Measurements from ENCODE around the gene HDAC4.

The HDAC4 gene

GRCh38 chr2:239165206-239165831 is 235.5 kb downstream of the HDAC4 start:
- ChIA-PET POLR2A (no interaction called here), CTCF (no interaction called here)
- Histone ChIP-seq H3K27ac (ENCODE audit: extremely low read depth, low read depth, low read length) (no peak overlapping the region), H3K9me3 (ENCODE audit: control insufficient read depth, insufficient read depth, low read depth, low read length) (no peaks in the 10 kb centered on the region), H3K4me3 (ENCODE audit: low read depth, low read length) (no peak overlapping the region), H3K36me3 (ENCODE audit: control insufficient read depth in 2 of 2, insufficient read depth in 1 of 2, low read length in 2 of 2) (peaks cover 0 to 10% of the 10 kb centered on the region in 2 experiments; a peak in 1 of 3 replicates), H3K4me1 (ENCODE audit: control insufficient read depth, insufficient read depth, low read length) (no peaks in the 10 kb centered on the region)
- no peak for TF ChIP-seq ZNF704 (tag by site-specific recombination; IDR thresholded peaks at IDR 0.05)
- TF ChIP-seq ZNF792 (tag by site-specific recombination; IDR thresholded peaks at IDR 0.05) = no peak
- no peak for TF ChIP-seq ZNF280C (tag by site-specific recombination; IDR thresholded peaks at IDR 0.05)
- TF ChIP-seq ZNF449 (tag by site-specific recombination; IDR thresholded peaks at IDR 0.05) = no peak
- TF ChIP-seq ZBTB6 (tag by site-specific recombination; IDR thresholded peaks at IDR 0.05) = no peak
- TF ChIP-seq ZBTB48 (tag by site-specific recombination; IDR thresholded peaks at IDR 0.05) = no peak
- TF ChIP-seq ZNF529 (tag by site-specific recombination; IDR thresholded peaks at IDR 0.05; ENCODE audit: insufficient replicate concordance) = no peak
- TF ChIP-seq ZNF148 (tag by site-specific recombination; IDR thresholded peaks at IDR 0.05; ENCODE audit: borderline replicate concordance) = no peak

GRCh38 chr2:239164335-239164871 is 236.4 kb downstream of the HDAC4 start:
- no peak overlapping the region for H3K27ac ChIP-seq (ENCODE audit: extremely low read depth, low read depth, low read length)
- no peak overlapping the region for H3K4me3 ChIP-seq (ENCODE audit: low read depth, low read length)
- no peaks in the 10 kb centered on the region for H3K9me3 ChIP-seq (ENCODE audit: control insufficient read depth, insufficient read depth, low read depth, low read length)
- POLR2A ChIA-PET = no interaction called here
- H3K4me1 ChIP-seq (ENCODE audit: control insufficient read depth, insufficient read depth, low read length) = no peaks in the 10 kb centered on the region
- TF ChIP-seq ZNF202 (tag by site-specific recombination; IDR thresholded peaks at IDR 0.05; ENCODE audit: borderline replicate concordance) (no peak), ZNF639 (tag by site-specific recombination; IDR thresholded peaks at IDR 0.05) (no peak)
- CTCF ChIA-PET = no interaction called here
- H3K36me3 ChIP-seq (ENCODE audit: control insufficient read depth in 2 of 2, insufficient read depth in 1 of 2, low read length in 2 of 2) = peaks cover 0 to 10% of the 10 kb centered on the region in 2 experiments; a peak in 1 of 3 replicates
